ENCODE results near the gene DDX31. TPM values are rescaled to one million over a fixed set of nuclear protein-coding genes. Genes with fewer than 3 reads are reported as not detected.

Gene DDX31
- total RNA-seq, 3 donors from 2014 or later, result 41.0 to 44.8 (median 41.3) TPM

DNA sequence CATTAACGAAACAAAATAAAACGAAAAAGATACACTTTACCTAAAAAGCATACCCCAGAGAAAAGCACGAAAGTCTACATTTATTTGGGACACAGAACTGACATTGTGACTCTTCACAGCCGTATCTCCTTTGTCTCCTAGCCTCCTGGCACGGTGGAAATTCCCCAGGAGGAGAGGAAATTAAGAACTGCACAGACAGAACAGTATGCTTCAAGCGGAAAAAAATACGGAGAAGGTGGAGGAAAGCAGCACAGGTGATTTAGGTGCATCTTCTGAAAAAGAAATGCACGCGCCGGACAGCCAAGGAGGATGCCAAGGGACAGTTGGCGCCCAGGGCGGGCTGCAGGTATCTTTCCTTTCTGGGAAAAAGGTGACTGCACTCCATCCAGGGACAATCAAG is 32.0 kb downstream of the DDX31 start:
- DNase-seq (no peak), ATAC-seq (no peak)
- no peaks in the 10 kb centered on the region for H3K27me3 Mint-ChIP-seq (ENCODE audit: low read depth)
- no peaks in the 10 kb centered on the region for H3K4me1 Mint-ChIP-seq (ENCODE audit: low read depth)
- H3K9me3 Mint-ChIP-seq, result no peaks in the 10 kb centered on the region
- H3K36me3 Mint-ChIP-seq (ENCODE audit: insufficient read depth), result peaks cover 51% of the 10 kb centered on the region
- H3K4me3 Mint-ChIP-seq, result no peak overlapping the region

DNA sequence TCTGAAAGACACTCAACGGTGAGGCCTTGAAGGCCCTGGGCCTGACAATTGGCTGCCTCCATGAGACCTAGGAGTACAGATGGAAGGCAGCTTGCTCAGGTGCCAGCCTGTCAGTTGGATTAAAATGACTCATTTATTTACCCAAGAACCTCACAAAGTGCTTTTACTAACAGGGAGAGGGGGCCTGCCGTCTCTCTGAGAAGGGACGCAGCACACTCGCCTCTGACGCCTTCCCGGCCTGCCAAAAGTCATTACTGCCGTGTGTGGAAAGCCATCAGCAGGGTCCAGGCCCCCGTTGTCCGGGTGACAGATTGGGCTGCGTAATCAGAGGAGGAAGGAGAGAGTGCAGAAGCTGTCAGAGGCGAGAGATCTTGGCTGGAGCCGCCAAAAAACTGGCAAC is 32.4 kb downstream of the DDX31 start:
- no peaks in the 10 kb centered on the region for H3K27me3 Mint-ChIP-seq (ENCODE audit: low read depth)
- H3K9me3 Mint-ChIP-seq, result no peaks in the 10 kb centered on the region
- H3K4me3 Mint-ChIP-seq, result no peak overlapping the region
- H3K4me1 Mint-ChIP-seq (ENCODE audit: low read depth), result no peaks in the 10 kb centered on the region
- peaks cover 52% of the 10 kb centered on the region for H3K36me3 Mint-ChIP-seq (ENCODE audit: insufficient read depth)
- DNase-seq, result no peak
- no peak for ATAC-seq

DNA sequence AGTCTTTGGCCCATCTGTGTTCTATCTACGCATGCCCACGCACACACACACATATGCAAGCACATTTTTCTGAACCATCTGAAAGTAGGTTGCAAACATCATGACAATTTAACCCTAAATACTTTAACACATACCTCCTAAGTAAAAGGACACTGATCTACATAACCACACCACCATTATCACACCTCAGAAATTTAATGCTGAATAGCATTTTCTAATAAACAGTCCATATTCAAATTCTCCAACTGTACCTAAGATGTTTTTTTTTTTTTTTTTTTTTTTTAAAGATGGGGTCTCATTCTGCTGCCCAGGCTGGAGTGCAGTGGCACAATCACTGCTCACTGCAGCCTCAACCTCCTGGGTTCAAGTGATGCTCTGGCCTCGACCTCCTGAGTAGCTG is 35.5 kb downstream of the DDX31 start:
- peaks cover 50% of the 10 kb centered on the region for H3K36me3 Mint-ChIP-seq (ENCODE audit: insufficient read depth)

DNA sequence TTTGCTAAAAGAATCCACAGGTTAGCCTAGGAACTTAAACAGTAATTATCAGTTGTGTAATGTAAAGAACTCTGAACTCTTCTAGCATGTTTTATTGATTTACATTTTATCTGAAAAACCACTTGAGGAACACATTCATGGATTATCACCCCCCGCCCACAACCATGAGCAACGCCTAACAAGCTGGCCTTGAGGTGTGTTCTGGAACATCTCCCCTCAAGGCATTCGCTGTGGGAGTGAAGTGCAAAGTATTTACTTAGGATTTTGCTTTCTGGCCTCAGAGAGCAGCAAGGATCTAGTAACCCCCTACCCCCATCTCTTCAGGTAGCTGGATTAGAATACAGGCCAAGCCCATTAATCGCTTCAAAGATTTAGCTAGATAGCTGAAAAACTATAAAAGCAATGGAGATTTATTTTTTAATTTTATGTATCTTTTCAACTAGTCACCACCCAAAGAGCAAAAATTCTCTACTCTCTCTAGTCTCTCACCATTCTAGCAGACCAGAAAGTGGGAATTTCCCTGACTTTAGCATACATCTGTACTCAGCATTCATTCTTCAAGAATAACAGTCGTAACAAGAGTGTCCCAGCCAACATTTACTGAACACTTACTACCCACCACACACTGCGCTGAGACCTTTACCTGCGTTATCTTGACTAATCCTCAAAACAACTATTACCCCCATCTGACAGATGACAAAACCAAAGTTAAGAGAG is 37.2 kb downstream of the DDX31 start:
- Mint-ChIP-seq H3K36me3 (ENCODE audit: insufficient read depth) (peaks cover 49% of the 10 kb centered on the region), H3K4me1 (ENCODE audit: low read depth) (no peaks in the 10 kb centered on the region), H3K9me3 (no peaks in the 10 kb centered on the region), H3K4me3 (no peak overlapping the region), H3K27me3 (ENCODE audit: low read depth) (no peaks in the 10 kb centered on the region)
- ATAC-seq, result no peak
- no peak for DNase-seq

More for the DNA sequence above, 35.5 kb downstream of the DDX31 start:
- Mint-ChIP-seq H3K27me3 (ENCODE audit: low read depth) (no peaks in the 10 kb centered on the region), H3K9me3 (no peaks in the 10 kb centered on the region), H3K4me3 (no peak overlapping the region), H3K4me1 (ENCODE audit: low read depth) (no peaks in the 10 kb centered on the region)
- ATAC-seq (no peak), DNase-seq (no peak)

DNA sequence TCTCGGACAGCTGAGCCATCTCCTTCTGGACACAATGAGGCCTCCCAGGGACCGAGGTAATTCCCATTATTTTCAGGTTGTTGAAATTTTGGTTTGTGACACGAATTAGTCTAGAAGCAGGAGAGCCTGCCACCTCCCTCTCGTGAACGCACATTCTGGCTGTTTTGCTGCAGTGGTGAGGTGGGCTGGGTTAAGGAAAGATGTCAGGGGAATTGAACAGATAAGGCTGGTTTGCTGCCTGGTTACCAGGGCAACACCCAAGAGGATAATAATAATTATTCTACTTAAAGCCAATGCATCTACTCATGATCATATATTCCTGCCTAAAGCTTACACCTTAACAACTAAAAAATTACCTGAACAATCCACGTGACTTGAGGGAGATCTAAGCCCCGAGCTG is 38.1 kb downstream of the DDX31 start:
- Mint-ChIP-seq H3K9me3 (no peaks in the 10 kb centered on the region), H3K27me3 (ENCODE audit: low read depth) (no peaks in the 10 kb centered on the region), H3K4me1 (ENCODE audit: low read depth) (no peaks in the 10 kb centered on the region), H3K4me3 (no peak overlapping the region), H3K36me3 (ENCODE audit: insufficient read depth) (peaks cover 51% of the 10 kb centered on the region)
- ATAC-seq (no peak), DNase-seq (no peak)

DNA sequence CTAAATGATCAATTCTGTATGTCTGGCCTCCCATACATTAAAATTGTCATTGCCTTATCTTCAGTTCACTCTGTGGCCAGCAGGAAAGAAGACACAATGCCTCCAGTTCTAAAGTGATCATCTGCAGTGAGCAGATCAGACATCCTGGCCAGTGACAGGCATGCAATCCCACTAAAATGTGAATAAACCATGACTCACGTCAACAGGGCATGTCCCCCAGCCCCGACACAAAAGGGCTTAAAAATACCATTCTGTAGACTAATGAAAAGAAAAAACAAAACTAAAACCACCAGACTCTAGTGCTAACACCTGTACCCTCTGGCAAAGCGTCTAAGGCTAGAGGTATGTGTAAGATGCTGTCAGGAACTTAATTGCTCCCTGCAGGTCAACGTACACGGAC is 38.5 kb downstream of the DDX31 start:
- DNase-seq (no peak), ATAC-seq (no peak)
- Mint-ChIP-seq H3K4me3 (no peak overlapping the region), H3K9me3 (no peaks in the 10 kb centered on the region), H3K36me3 (ENCODE audit: insufficient read depth) (peaks cover 55% of the 10 kb centered on the region), H3K4me1 (ENCODE audit: low read depth) (no peaks in the 10 kb centered on the region), H3K27me3 (ENCODE audit: low read depth) (no peaks in the 10 kb centered on the region)

DNA sequence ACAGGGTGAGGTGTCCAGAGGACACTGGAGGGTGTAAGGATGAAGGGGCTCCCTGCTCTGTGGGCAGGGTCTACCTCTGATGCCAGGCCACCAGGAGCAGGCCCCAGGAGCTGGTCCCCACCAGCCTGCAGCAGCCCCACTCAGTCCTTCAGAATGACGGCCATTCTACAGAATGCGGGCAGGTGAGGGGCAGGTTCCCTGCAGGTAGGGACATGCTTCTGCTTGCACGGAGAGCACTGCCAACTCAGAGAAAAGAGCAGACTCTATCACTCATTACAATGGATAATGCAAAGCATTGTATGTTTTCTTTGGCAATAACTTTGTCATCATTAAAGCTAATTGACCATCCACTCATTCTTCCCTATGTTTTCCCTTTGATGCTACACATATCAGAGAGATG is 39.0 kb downstream of the DDX31 start:
- H3K27me3 Mint-ChIP-seq (ENCODE audit: low read depth), result no peaks in the 10 kb centered on the region
- H3K4me3 Mint-ChIP-seq, result no peak overlapping the region
- ATAC-seq, result no peak
- no peak for DNase-seq
- H3K36me3 Mint-ChIP-seq (ENCODE audit: insufficient read depth), result peaks cover 60% of the 10 kb centered on the region
- no peaks in the 10 kb centered on the region for H3K9me3 Mint-ChIP-seq
- no peaks in the 10 kb centered on the region for H3K4me1 Mint-ChIP-seq (ENCODE audit: low read depth)

DNA sequence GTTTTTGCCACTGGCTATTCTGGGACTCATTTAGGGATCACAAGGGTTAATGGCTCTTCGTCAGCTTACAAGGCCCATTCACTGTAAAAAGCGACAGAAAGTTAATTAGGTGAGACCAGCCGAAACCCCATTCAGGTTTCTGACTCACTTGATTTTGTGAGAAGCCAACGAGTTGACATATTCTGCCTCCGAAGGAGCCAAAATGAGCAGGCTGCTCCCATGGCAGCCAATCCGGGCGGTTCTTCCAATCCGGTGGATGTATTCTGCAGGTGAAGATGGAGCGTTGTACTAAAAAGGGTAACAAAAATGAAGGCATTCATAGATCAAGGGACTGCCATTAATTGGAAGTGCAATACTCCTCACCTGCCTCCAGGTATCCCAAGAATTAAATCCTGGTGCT is 39.7 kb downstream of the DDX31 start:
- H3K27me3 Mint-ChIP-seq (ENCODE audit: low read depth), result no peaks in the 10 kb centered on the region
- peaks cover 65% of the 10 kb centered on the region for H3K36me3 Mint-ChIP-seq (ENCODE audit: insufficient read depth)
- no peak for ATAC-seq

DNA sequence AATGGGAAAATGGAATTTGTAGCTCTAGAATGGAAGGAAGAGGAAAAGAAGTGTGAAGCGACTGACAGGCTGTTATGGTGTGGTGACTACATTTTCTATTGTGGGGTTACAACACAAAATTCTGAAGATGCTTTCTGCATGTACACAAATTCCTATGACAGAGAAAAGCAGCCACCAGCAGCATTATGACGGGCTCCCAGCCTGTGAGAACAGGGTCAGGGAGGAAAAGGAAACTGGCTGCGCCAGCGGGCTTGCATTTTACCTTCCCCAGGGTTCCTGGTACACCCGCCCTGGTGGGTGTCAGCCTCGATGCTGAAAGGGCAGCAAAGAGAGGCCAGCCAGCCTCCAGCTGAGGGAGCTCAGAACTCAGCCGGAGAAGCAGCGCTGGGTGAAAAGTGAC is 41.0 kb downstream of the DDX31 start:
- H3K4me3 Mint-ChIP-seq, result no peak overlapping the region
- H3K36me3 Mint-ChIP-seq (ENCODE audit: insufficient read depth), result peaks cover 67% of the 10 kb centered on the region
- H3K9me3 Mint-ChIP-seq, result no peaks in the 10 kb centered on the region
- DNase-seq (no peak), ATAC-seq (no peak)
- H3K4me1 Mint-ChIP-seq (ENCODE audit: low read depth), result no peaks in the 10 kb centered on the region
- no peaks in the 10 kb centered on the region for H3K27me3 Mint-ChIP-seq (ENCODE audit: low read depth)

More for the DNA sequence above, 39.7 kb downstream of the DDX31 start:
- no peaks in the 10 kb centered on the region for H3K4me1 Mint-ChIP-seq (ENCODE audit: low read depth)
- no peak overlapping the region for H3K4me3 Mint-ChIP-seq
- H3K9me3 Mint-ChIP-seq, result no peaks in the 10 kb centered on the region
- DNase-seq, result no peak

DNA sequence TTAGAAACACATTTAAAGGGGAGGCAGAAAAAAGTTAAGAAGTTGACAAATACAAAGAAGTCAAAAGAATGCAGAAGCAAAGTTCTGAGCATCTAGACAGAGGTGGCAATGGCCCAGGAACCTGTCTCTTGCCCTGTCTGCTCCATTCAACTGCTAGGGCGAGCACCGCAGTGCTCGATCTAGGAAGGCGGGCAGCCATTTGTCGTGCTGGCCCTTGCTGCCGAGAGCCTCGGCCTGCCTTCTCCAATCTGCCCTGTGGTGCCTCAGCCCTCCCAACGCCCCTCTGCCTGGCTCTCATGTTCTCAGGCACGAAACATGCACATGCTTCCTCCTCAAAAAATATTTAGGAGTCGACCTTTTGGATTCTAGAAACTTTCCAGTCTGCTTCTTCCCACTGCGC is 42.2 kb downstream of the DDX31 start:
- Mint-ChIP-seq H3K4me1 (ENCODE audit: low read depth) (no peaks in the 10 kb centered on the region), H3K36me3 (ENCODE audit: insufficient read depth) (peaks cover 67% of the 10 kb centered on the region), H3K27me3 (ENCODE audit: low read depth) (no peaks in the 10 kb centered on the region), H3K4me3 (no peak overlapping the region), H3K9me3 (no peaks in the 10 kb centered on the region)
- DNase-seq (no peak), ATAC-seq (no peak)

DNA sequence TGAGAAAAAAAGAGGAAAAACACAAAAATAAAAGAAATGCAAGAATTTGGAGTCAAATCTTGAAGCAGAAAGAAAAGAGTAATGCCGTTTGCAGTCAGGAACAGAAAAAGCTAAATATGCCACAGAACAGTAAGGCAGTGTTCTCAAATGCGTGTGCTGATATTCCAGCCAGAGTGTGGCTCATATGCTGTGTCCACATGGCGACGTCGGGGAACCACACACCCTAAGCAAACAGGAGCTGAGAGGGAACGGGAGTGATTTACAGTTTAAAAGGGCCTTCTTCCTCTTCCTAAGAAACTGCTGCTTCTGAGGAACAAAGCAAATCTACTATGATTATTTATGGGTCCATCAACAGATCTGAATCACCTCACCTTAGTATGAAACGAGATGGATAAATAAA is 42.7 kb downstream of the DDX31 start:
- no peak for ATAC-seq
- no peaks in the 10 kb centered on the region for H3K27me3 Mint-ChIP-seq (ENCODE audit: low read depth)
- H3K36me3 Mint-ChIP-seq (ENCODE audit: insufficient read depth), result peaks cover 70% of the 10 kb centered on the region
- no peaks in the 10 kb centered on the region for H3K9me3 Mint-ChIP-seq
- H3K4me1 Mint-ChIP-seq (ENCODE audit: low read depth), result no peaks in the 10 kb centered on the region
- no peak for DNase-seq
- H3K4me3 Mint-ChIP-seq, result no peak overlapping the region

DNA sequence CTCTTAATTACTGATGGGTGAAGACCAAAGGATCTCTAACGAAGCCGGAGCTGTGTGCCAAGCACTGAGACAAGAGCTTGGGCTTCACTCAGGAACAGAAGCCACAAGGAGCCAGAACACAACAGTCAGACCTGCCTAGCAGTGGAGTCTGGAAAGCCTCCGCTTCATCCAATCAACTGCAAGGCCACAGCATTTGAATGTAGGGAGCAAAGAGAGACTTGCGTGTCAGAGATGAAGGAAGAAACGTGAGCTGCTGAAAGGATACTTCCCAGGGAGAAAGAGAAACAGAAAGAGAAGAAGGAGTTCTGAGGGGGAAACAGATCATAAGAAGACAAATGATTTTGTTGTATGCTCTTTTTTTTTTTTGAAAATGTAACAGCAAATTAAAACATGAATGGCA is 43.5 kb downstream of the DDX31 start:
- H3K36me3 Mint-ChIP-seq (ENCODE audit: insufficient read depth), result peaks cover 70% of the 10 kb centered on the region
- no peak for ATAC-seq

DNA sequence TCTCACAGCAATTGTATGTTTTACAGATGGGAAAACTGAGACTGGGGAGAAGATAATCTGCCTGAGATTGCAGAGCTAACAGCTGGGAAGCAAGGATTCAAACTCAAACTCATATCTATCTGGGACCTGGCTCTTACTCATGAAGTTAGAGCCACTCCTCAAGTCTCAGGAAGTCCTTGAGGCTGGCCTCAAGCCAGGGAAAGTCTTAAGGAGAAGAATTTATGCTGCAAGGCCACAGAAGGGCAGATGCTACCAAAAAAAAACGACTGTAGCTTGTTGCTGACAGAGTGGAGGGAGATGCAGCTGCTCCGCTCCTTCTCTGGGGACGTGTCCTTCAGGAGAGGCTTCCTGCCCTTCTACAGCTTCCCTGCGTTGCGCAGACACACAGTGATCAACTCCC is 47.6 kb downstream of the DDX31 start:
- ATAC-seq (no peak), DNase-seq (no peak)
- H3K9me3 Mint-ChIP-seq, result no peaks in the 10 kb centered on the region
- H3K4me3 Mint-ChIP-seq, result no peak overlapping the region
- no peaks in the 10 kb centered on the region for H3K4me1 Mint-ChIP-seq (ENCODE audit: low read depth)
- H3K36me3 Mint-ChIP-seq (ENCODE audit: insufficient read depth), result peaks cover 66% of the 10 kb centered on the region
- H3K27me3 Mint-ChIP-seq (ENCODE audit: low read depth), result no peaks in the 10 kb centered on the region

More for the DNA sequence above, 43.5 kb downstream of the DDX31 start:
- H3K27me3 Mint-ChIP-seq (ENCODE audit: low read depth), result no peaks in the 10 kb centered on the region
- no peak overlapping the region for H3K4me3 Mint-ChIP-seq
- no peaks in the 10 kb centered on the region for H3K9me3 Mint-ChIP-seq
- H3K4me1 Mint-ChIP-seq (ENCODE audit: low read depth), result no peaks in the 10 kb centered on the region
- DNase-seq, result no peak

DNA sequence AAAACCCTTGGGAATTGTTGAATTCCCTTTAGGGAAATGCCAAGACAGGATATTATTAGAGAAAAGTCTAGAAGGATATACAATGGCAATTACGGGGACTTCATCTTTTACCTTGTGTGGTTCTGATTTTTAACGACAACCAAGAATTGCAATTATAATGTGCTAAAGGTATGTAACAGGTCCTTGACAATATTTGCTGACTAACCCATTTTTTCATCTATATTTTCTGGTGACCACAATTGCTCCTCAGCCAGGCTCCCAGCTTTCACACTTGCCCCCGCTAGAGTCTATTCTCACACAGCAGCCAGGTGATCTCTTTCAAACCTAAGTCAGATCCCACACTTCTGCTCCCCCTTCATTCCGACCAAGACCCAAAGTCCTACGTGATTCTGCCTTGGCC is 53.1 kb downstream of the DDX31 start:
- Mint-ChIP-seq H3K27me3 (ENCODE audit: low read depth) (no peaks in the 10 kb centered on the region), H3K36me3 (ENCODE audit: insufficient read depth) (peaks cover 72% of the 10 kb centered on the region), H3K4me3 (no peak overlapping the region), H3K9me3 (no peaks in the 10 kb centered on the region), H3K4me1 (ENCODE audit: low read depth) (no peaks in the 10 kb centered on the region)
- ATAC-seq (no peak), DNase-seq (no peak)

DNA sequence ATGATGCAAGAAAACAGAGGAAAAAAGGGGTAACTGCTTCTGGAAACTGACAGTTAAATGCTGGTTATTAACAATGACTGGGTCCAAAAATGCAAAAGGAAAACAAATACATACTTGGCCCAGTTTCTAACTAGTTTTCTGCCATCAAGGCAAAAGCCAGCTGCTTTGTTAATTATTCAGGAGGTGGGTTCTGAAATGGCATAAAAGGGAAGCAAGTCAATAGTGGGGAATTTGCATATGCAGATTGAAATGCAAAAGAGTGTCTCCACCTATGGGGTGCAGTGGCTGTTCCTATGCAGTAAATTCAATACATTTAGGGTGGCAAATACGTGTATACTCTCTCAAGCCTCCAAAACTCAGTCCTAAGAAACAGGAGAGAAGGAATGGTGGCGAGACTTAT is 54.0 kb downstream of the DDX31 start:
- no peaks in the 10 kb centered on the region for H3K27me3 Mint-ChIP-seq (ENCODE audit: low read depth)
- no peak for DNase-seq
- H3K4me1 Mint-ChIP-seq (ENCODE audit: low read depth), result no peaks in the 10 kb centered on the region
- H3K4me3 Mint-ChIP-seq, result no peak overlapping the region
- ATAC-seq, result no peak
- no peaks in the 10 kb centered on the region for H3K9me3 Mint-ChIP-seq
- H3K36me3 Mint-ChIP-seq (ENCODE audit: insufficient read depth), result peaks cover 79% of the 10 kb centered on the region

DNA sequence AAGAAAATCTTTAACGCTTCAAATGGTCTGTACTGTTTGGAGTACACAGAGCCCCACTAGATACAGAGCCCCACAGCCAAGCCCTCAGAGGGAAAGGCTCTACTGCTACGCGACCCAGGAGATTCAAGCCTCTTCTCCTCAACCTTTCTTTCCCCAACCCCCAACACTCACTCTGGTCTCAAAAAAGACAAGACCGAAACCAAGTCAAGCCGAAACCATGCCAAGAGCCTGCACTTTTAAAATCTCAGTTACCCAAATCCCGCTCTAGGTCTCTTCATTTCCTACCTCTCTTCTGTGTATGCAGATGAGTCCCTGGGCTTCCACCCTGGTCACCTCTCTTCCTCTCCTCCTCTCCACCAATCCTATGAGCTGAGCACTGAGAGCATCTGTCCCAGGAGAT is 55.5 kb downstream of the DDX31 start:
- no peak overlapping the region for H3K4me3 Mint-ChIP-seq
- peaks cover 85% of the 10 kb centered on the region for H3K36me3 Mint-ChIP-seq (ENCODE audit: insufficient read depth)
- no peak for ATAC-seq
- DNase-seq, result no peak
- H3K4me1 Mint-ChIP-seq (ENCODE audit: low read depth), result no peaks in the 10 kb centered on the region
- no peaks in the 10 kb centered on the region for H3K27me3 Mint-ChIP-seq (ENCODE audit: low read depth)
- no peaks in the 10 kb centered on the region for H3K9me3 Mint-ChIP-seq
